DND-41 (cell line): ENCODE data around the gene CCDC88A.

Source experiments
- ATAC-seq: fragments of 200-7000 bp; cut with Tn5 transposase; 3 replicates; pipeline ENCODE4 v1.9.1; 2021; ENCODE audit warnings: low read depth; ENCODE audit not compliant: insufficient read depth
- DNase-seq: peaks from one replicate; pipeline ENCODE4 v3.0.0-alpha.2; 2020
- H2AFZ ChIP-seq: 2 replicates; pipeline ENCODE4 v1.6.0; 2012; ENCODE audit warnings: low read depth, low read length
- H3K27ac ChIP-seq: 2 replicates; pipeline ENCODE4 v1.5.1; 2012; ENCODE audit warnings: low read length, inconsistent platforms
- H3K27me3 ChIP-seq: fragments of 200-600 bp; sonication (generic); 2 replicates; pipeline ENCODE4 v1.6.0; 2012; ENCODE audit warnings: low read length, mild to moderate bottlenecking, inconsistent platforms; ENCODE audit not compliant: insufficient read depth, poor library complexity
- H3K36me3 ChIP-seq: 2 replicates; pipeline ENCODE4 v1.5.1; 2012; ENCODE audit warnings: low read length, inconsistent platforms; ENCODE audit not compliant: insufficient read depth
- H3K4me1 ChIP-seq: 2 replicates; pipeline ENCODE4 v1.5.1; 2012; ENCODE audit warnings: mild to moderate bottlenecking, low read length; ENCODE audit not compliant: insufficient read depth
- H3K4me2 ChIP-seq: 2 replicates; pipeline ENCODE4 v1.6.0; 2012; ENCODE audit warnings: mild to moderate bottlenecking, moderate library complexity, low read length, inconsistent platforms; ENCODE audit not compliant: insufficient read depth
- H3K4me3 ChIP-seq, 2 experiments: fragments of 200-600 bp in 1 of 2; shearing (Covaris generic) in 1 of 2; 2 replicates each; pipeline ENCODE4 v1.5.1; 2012 to 2016; ENCODE audit warnings: inconsistent platforms in 2 of 2, low read length in 2 of 2, mild to moderate bottlenecking in 2 of 2, low read depth in 1 of 2, moderate library complexity in 1 of 2
- H3K79me2 ChIP-seq: 2 replicates; pipeline ENCODE4 v1.6.0; 2012; ENCODE audit warnings: low read length, inconsistent platforms; ENCODE audit not compliant: insufficient read depth
- H3K9ac ChIP-seq: 2 replicates; pipeline ENCODE4 v1.6.0; 2012; ENCODE audit warnings: low read depth, mild to moderate bottlenecking, inconsistent platforms, low read length, moderate library complexity
- H3K9me3 ChIP-seq: 2 replicates; pipeline ENCODE4 v1.5.1; 2012; ENCODE audit warnings: low read length, moderate library complexity, mild to moderate bottlenecking, inconsistent platforms; ENCODE audit not compliant: insufficient read depth, severe bottlenecking
- H4K20me1 ChIP-seq: 2 replicates; pipeline ENCODE4 v1.6.0; 2012; ENCODE audit warnings: low read length; ENCODE audit not compliant: insufficient read depth
- CTCF ChIP-seq: IDR thresholded peaks from 2 replicates; pipeline ENCODE4 v1.5.1; 2012; ENCODE audit warnings: borderline replicate concordance, low read length, moderate library complexity, mild to moderate bottlenecking; ENCODE audit not compliant: poor library complexity, severe bottlenecking; ENCODE audit errors: extremely low read depth
- EZH2 ChIP-seq: IDR thresholded peaks from 3 replicates; pipeline ENCODE4 v1.6.1; 2012; ENCODE audit warnings: borderline replicate concordance, low read depth, mild to moderate bottlenecking, moderate library complexity, low read length, inconsistent platforms; ENCODE audit not compliant: severe bottlenecking

Gene CCDC88A

GRCh38 chr2:55301277-55301676 is 118.4 kb downstream of the CCDC88A start:
- Histone ChIP-seq H2AFZ (no peak overlapping the region), H3K4me3 (no peak overlapping the region), H3K36me3 (peaks cover 52% of the 10 kb centered on the region), H3K79me2 (no peaks in the 10 kb centered on the region), H3K4me1 (no peaks in the 10 kb centered on the region), H3K4me2 (no peak overlapping the region), H3K27ac (no peak overlapping the region), H4K20me1 (no peaks in the 10 kb centered on the region), H3K9ac (no peak overlapping the region), H3K9me3 (no peaks in the 10 kb centered on the region), H3K27me3 (no peaks in the 10 kb centered on the region)
- no peak for DNase-seq
- ATAC-seq = no peak
- TF ChIP-seq EZH2 (no peak), CTCF (no peak)

- ATAC-seq (no peak), DNase-seq (no peak)
- Histone ChIP-seq H3K4me1 (no peaks in the 10 kb centered on the region), H3K79me2 (no peaks in the 10 kb centered on the region), H3K9ac (no peak overlapping the region), H4K20me1 (no peaks in the 10 kb centered on the region), H3K27ac (no peak overlapping the region), H3K27me3 (no peaks in the 10 kb centered on the region), H3K36me3 (peaks cover 59% of the 10 kb centered on the region), H3K4me2 (no peak overlapping the region), H3K4me3 (no peak overlapping the region), H2AFZ (no peak overlapping the region), H3K9me3 (no peaks in the 10 kb centered on the region)
- no peak for TF ChIP-seq EZH2
- TF ChIP-seq CTCF = no peak
These were observed 123.3 kb downstream of the CCDC88A start for GRCh38 chr2:55296393-55296792.

- H3K9me3 ChIP-seq = no peaks in the 10 kb centered on the region
- no peak for DNase-seq
- no peak for TF ChIP-seq CTCF
- TF ChIP-seq EZH2 = no peak
- no peaks in the 10 kb centered on the region for H4K20me1 ChIP-seq
- peaks cover 10% of the 10 kb centered on the region for H3K79me2 ChIP-seq
- no peaks in the 10 kb centered on the region for H3K27me3 ChIP-seq
- no peak for ATAC-seq
- peaks cover 7% of the 10 kb centered on the region; the same call in 1 of the 2 replicates for H3K36me3 ChIP-seq
- no peak overlapping the region for H3K27ac ChIP-seq
- H3K9ac ChIP-seq = peak overlapping the region; percentile 84; the same call in 1 of the 2 replicates
- peak overlapping the region in 1 of 2 experiments; percentile 84; a peak in 1 of 4 replicates for H3K4me3 ChIP-seq
- no peak overlapping the region for H2AFZ ChIP-seq
- H3K4me1 ChIP-seq = peaks cover 29% of the 10 kb centered on the region
- H3K4me2 ChIP-seq = peak overlapping the region; percentile 71; the same call in 1 of the 2 replicates
These were observed 136.6 kb downstream of the CCDC88A start for GRCh38 chr2:55283083-55283482.
